Gastrocnemius medialis (tissue), 4 donors: ENCODE measurements around the gene BSN.

ENCODE experiments used
- CTCF ChIP-seq, 5 experiments: fragments of 450-650 bp in 3 of 5; fragments of 200-600 bp in 2 of 5; sonication (generic) in 2 of 5; IDR thresholded peaks in 4 of 5; conservative IDR thresholded peaks in 1 of 5; 1 replicate in 4 of 5; 2 replicates in 1 of 5; pipeline ENCODE4 v1.5.1; 2016 to 2019; ENCODE audit warnings: antibody characterized with exemption in 5 of 5, mild to moderate bottlenecking in 3 of 5, moderate library complexity in 3 of 5
- POLR2A ChIP-seq, 2 donors: fragments of 450-650 bp; IDR thresholded peaks; one replicate each; pipeline ENCODE4 v1.6.1; 2017; ENCODE audit warnings: antibody characterized with exemption in 2 of 2, mild to moderate bottlenecking in 2 of 2, moderate library complexity in 2 of 2

DNA sequence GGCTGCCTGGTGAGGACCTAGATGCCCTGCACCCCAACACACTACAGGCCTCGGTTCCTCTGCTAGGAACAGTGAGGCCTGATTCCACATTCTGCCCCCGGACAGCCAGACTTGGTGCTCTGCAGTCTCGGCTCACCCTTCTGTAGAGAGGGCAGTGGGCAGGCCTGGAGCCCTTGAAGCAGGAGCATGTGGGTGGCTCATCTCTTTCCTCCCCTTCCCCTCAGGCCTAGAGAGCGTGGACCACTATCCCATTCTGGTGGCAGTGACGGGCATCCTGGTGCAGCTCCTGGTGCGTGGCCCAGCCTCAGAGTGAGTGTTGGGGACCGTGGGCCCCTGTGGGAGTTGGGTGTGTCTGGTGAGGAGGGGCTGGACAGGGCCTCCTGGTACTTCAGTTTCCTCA lies 161.9 kb downstream of the BSN start:
- TF ChIP-seq CTCF (IDR thresholded peaks at IDR 0.05 in 4 of 5, conservative IDR thresholded peaks at IDR 0.05 in 1 of 5) (no peak), POLR2A (IDR thresholded peaks at IDR 0.05) (no peak)
